Liver (tissue), 9 donors: ENCODE measurements around the gene WNK2. TPM values are rescaled to one million over a fixed set of nuclear protein-coding genes. Genes with fewer than 3 reads are reported as not detected.

Experiments used
- DNase-seq: peaks from one replicate; pipeline ENCODE4 v3.0.0-alpha.2; 2017; ENCODE audit warnings: low spot score
- H3K27ac ChIP-seq, 2 donors: one replicate each; pipeline ENCODE4 v1.7.0; 2013; ENCODE audit warnings: inconsistent platforms in 2 of 2, low read length in 2 of 2, control low read depth in 1 of 2, low read depth in 1 of 2, mild to moderate bottlenecking in 1 of 2
- H3K27me3 ChIP-seq, 4 donors: one replicate each; pipeline versions ENCODE4 v1.6.1 to v1.7.0; 2013; ENCODE audit warnings: low read length in 3 of 4, inconsistent platforms in 1 of 4, mild to moderate bottlenecking in 1 of 4, moderate library complexity in 1 of 4; ENCODE audit not compliant: control insufficient read depth in 4 of 4, insufficient read depth in 4 of 4
- H3K36me3 ChIP-seq, 4 donors: one replicate each; pipeline versions ENCODE4 v1.6.1 to v1.7.0; 2013; ENCODE audit warnings: low read length in 3 of 4, mild to moderate bottlenecking in 3 of 4, low read depth in 1 of 4, moderate library complexity in 1 of 4; ENCODE audit not compliant: control insufficient read depth in 4 of 4, insufficient read depth in 3 of 4
- H3K4me1 ChIP-seq, 4 donors: one replicate each; pipeline versions ENCODE4 v1.6.1 to v1.7.0; 2013; ENCODE audit warnings: low read length in 3 of 4, mild to moderate bottlenecking in 3 of 4, moderate library complexity in 1 of 4; ENCODE audit not compliant: control insufficient read depth in 4 of 4, insufficient read depth in 4 of 4
- H3K4me3 ChIP-seq, 3 donors: one replicate each; pipeline versions ENCODE4 v1.6.1 to v1.7.0; 2013; ENCODE audit warnings: low read length in 3 of 3, control low read depth in 1 of 3, low read depth in 1 of 3, mild to moderate bottlenecking in 1 of 3
- H3K9ac ChIP-seq, 2 donors: one replicate each; pipeline ENCODE4 v1.7.0; 2013; ENCODE audit warnings: low read length in 2 of 2, mild to moderate bottlenecking in 2 of 2, moderate library complexity in 2 of 2, control low read depth in 1 of 2, low read depth in 1 of 2
- H3K9me3 ChIP-seq, 4 donors: one replicate each; pipeline versions ENCODE4 v1.6.1 to v1.7.0; 2013; ENCODE audit warnings: low read length in 3 of 4; ENCODE audit not compliant: control insufficient read depth in 4 of 4
- EGR1 ChIP-seq, 2 donors: IDR thresholded peaks; 2 replicates each; pipeline ENCODE4 v1.6.1; 2016 to 2018; ENCODE audit warnings: antibody characterized with exemption in 2 of 2, low read depth in 2 of 2
- FOXA1 ChIP-seq: IDR thresholded peaks from 2 replicates; pipeline ENCODE4 v1.6.1; 2016; ENCODE audit warnings: antibody characterized with exemption
- HNF4A ChIP-seq, 2 donors: conservative IDR thresholded peaks; 2 replicates each; pipeline ENCODE4 v1.6.1; 2016; ENCODE audit warnings: antibody characterized with exemption in 2 of 2, mild to moderate bottlenecking in 2 of 2
- HNF4G ChIP-seq: IDR thresholded peaks from 2 replicates; pipeline ENCODE4 v1.6.1; 2016; ENCODE audit warnings: antibody characterized with exemption
- JUND ChIP-seq, 2 donors: IDR thresholded peaks; 2 replicates each; pipeline ENCODE4 v1.6.1; 2016; ENCODE audit warnings: antibody characterized with exemption in 2 of 2
- NR2F2 ChIP-seq: IDR thresholded peaks from 2 replicates; pipeline ENCODE4 v1.6.1; 2016; ENCODE audit warnings: antibody characterized with exemption
- RAD21 ChIP-seq, 2 donors: IDR thresholded peaks; 2 replicates each; pipeline ENCODE4 v1.6.1; 2016; ENCODE audit warnings: antibody characterized with exemption in 2 of 2, mild to moderate bottlenecking in 2 of 2
- RXRA ChIP-seq, 2 donors: IDR thresholded peaks; 2 replicates each; pipeline ENCODE4 v1.6.1; 2017 to 2018; ENCODE audit warnings: antibody characterized with exemption in 2 of 2, mild to moderate bottlenecking in 1 of 2
- TAF1 ChIP-seq: conservative IDR thresholded peaks from 2 replicates; pipeline ENCODE4 v1.6.1; 2016; ENCODE audit warnings: antibody characterized with exemption, mild to moderate bottlenecking
- YY1 ChIP-seq: IDR thresholded peaks from 2 replicates; pipeline ENCODE4 v1.6.1; 2016; ENCODE audit warnings: antibody characterized with exemption, mild to moderate bottlenecking
- WGBS: extraction: QIAGEN DNeasy Blood & Tissue Kit; methylation state at CpG from one replicate; pipeline ENCODE4 v1.1.7; 2013; 5-methylcytosine and 5-hydroxymethylcytosine counted together
- polyA plus RNA-seq, 2 donors: library from polyadenylated mRNA; stranded (reverse) in 1 of 2; unstranded in 1 of 2; fragments of 200-250 nt in 1 of 2; fragments of >200 nt in 1 of 2; fragmentation: Nextera tagmentation in 1 of 2; extraction: Ambion mirVana in 1 of 2; gene quantifications; one replicate each; pipeline versions ENCODE4 v1.2.1 to v1.2.3, GENCODE V29; 2013 to 2015
- total RNA-seq, 2 donors: library from RNA; depleted of rRNA; stranded (reverse); fragments of >200 nt; gene quantifications; one replicate each; pipeline ENCODE4 v1.2.3, GENCODE V29; 2014
- TF ChIP-seq, protein P1 (sequence below): fragments of 150-350 bp; IDR thresholded peaks from 2 replicates; pipeline ENCODE4 v1.5.1; 2017; ENCODE audit warnings: improper control_type of control experiment, low read depth, low read length; ENCODE audit not compliant: missing input control
- TF ChIP-seq, protein P2 (sequence below): IDR thresholded peaks from 2 replicates; pipeline ENCODE4 v1.6.1; 2016; ENCODE audit warnings: antibody characterized with exemption
- TF ChIP-seq, protein P3 (sequence below): IDR thresholded peaks from 2 replicates; pipeline ENCODE4 v1.6.1; 2016; ENCODE audit warnings: antibody characterized with exemption
- TF ChIP-seq, protein P4 (sequence below): IDR thresholded peaks from 2 replicates; pipeline ENCODE4 v1.6.1; 2016; ENCODE audit warnings: antibody characterized with exemption, mild to moderate bottlenecking
- TF ChIP-seq, protein P5 (sequence below): IDR thresholded peaks from 2 replicates; pipeline ENCODE4 v1.6.1; 2016; ENCODE audit warnings: antibody characterized with exemption
- donor health status: healthy.
- donor health status: healthy.
- donor health status: healthy.
- donor health status: healthy.
- donor health status: healthy.

Gene WNK2
- total and polyA plus RNA-seq, 4 donors, result 0.65 to 4.4 (median 1.7) TPM

DNA sequence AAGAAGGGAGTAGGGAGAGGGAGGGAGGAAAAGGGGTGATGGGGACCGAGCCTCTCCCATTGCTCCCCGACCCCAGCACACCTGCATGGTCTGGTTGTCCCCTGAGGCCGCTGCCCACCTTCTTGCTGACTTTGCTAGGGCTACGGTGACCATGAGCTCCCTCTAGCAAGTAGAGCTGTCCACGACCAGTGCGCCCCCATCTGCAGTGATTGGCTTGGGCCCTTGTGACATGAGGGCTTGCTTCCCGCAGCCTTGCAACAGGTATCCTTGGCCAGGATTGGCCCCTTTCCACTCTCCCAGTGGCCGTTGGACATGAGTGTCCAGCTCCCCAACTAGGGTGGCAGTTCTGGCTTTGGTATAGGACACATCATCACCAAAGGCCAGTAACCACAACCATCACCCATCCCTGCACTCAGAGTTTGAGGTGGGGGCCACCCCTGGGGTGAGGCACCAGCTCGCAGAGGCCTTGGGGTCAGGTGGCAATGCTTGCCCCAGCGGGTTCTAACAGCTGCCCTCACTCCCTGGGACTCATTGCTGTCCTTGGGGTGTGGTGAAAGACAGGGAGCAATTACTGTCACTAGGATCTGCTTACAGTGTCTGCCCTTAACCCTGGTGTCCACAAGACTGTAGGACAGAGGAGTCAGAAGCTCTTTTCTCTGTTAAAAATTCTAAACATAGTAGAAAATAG, 32.7 kb upstream of the WNK2 start:
- Histone ChIP-seq H3K9me3 (no peaks in the 10 kb centered on the region), H3K27me3 (no peaks in the 10 kb centered on the region), H3K9ac (no peak overlapping the region), H3K27ac (no peak overlapping the region), H3K4me1 (peaks cover 0 to 4% (median 0%) of the 10 kb centered on the region in 4 donors), H3K36me3 (no peaks in the 10 kb centered on the region), H3K4me3 (no peak overlapping the region)
- TF ChIP-seq, protein P1, sequence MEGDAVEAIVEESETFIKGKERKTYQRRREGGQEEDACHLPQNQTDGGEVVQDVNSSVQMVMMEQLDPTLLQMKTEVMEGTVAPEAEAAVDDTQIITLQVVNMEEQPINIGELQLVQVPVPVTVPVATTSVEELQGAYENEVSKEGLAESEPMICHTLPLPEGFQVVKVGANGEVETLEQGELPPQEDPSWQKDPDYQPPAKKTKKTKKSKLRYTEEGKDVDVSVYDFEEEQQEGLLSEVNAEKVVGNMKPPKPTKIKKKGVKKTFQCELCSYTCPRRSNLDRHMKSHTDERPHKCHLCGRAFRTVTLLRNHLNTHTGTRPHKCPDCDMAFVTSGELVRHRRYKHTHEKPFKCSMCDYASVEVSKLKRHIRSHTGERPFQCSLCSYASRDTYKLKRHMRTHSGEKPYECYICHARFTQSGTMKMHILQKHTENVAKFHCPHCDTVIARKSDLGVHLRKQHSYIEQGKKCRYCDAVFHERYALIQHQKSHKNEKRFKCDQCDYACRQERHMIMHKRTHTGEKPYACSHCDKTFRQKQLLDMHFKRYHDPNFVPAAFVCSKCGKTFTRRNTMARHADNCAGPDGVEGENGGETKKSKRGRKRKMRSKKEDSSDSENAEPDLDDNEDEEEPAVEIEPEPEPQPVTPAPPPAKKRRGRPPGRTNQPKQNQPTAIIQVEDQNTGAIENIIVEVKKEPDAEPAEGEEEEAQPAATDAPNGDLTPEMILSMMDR, result no peak
- TF ChIP-seq EGR1 (IDR thresholded peaks at IDR 0.05; ENCODE audit: low read depth in 2 of 2) (no peak), YY1 (no peak), FOXA1 (no peak), JUND (IDR thresholded peaks at IDR 0.05) (no peak), HNF4A (conservative IDR thresholded peaks at IDR 0.05) (no peak), HNF4G (no peak), NR2F2 (no peak), TAF1 (no peak), RAD21 (IDR thresholded peaks at IDR 0.05) (no peak)
- TF ChIP-seq, protein P2, sequence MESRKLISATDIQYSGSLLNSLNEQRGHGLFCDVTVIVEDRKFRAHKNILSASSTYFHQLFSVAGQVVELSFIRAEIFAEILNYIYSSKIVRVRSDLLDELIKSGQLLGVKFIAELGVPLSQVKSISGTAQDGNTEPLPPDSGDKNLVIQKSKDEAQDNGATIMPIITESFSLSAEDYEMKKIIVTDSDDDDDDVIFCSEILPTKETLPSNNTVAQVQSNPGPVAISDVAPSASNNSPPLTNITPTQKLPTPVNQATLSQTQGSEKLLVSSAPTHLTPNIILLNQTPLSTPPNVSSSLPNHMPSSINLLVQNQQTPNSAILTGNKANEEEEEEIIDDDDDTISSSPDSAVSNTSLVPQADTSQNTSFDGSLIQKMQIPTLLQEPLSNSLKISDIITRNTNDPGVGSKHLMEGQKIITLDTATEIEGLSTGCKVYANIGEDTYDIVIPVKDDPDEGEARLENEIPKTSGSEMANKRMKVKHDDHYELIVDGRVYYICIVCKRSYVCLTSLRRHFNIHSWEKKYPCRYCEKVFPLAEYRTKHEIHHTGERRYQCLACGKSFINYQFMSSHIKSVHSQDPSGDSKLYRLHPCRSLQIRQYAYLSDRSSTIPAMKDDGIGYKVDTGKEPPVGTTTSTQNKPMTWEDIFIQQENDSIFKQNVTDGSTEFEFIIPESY, result no peak
- TF ChIP-seq, protein P3, sequence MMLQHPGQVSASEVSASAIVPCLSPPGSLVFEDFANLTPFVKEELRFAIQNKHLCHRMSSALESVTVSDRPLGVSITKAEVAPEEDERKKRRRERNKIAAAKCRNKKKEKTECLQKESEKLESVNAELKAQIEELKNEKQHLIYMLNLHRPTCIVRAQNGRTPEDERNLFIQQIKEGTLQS, result no peak
- TF ChIP-seq, protein P4, sequence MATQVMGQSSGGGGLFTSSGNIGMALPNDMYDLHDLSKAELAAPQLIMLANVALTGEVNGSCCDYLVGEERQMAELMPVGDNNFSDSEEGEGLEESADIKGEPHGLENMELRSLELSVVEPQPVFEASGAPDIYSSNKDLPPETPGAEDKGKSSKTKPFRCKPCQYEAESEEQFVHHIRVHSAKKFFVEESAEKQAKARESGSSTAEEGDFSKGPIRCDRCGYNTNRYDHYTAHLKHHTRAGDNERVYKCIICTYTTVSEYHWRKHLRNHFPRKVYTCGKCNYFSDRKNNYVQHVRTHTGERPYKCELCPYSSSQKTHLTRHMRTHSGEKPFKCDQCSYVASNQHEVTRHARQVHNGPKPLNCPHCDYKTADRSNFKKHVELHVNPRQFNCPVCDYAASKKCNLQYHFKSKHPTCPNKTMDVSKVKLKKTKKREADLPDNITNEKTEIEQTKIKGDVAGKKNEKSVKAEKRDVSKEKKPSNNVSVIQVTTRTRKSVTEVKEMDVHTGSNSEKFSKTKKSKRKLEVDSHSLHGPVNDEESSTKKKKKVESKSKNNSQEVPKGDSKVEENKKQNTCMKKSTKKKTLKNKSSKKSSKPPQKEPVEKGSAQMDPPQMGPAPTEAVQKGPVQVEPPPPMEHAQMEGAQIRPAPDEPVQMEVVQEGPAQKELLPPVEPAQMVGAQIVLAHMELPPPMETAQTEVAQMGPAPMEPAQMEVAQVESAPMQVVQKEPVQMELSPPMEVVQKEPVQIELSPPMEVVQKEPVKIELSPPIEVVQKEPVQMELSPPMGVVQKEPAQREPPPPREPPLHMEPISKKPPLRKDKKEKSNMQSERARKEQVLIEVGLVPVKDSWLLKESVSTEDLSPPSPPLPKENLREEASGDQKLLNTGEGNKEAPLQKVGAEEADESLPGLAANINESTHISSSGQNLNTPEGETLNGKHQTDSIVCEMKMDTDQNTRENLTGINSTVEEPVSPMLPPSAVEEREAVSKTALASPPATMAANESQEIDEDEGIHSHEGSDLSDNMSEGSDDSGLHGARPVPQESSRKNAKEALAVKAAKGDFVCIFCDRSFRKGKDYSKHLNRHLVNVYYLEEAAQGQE, result no peak
- WGBS, result 94% methylated on average over 10 of the region's 10 CpGs
- DNase-seq, result no peak

DNA sequence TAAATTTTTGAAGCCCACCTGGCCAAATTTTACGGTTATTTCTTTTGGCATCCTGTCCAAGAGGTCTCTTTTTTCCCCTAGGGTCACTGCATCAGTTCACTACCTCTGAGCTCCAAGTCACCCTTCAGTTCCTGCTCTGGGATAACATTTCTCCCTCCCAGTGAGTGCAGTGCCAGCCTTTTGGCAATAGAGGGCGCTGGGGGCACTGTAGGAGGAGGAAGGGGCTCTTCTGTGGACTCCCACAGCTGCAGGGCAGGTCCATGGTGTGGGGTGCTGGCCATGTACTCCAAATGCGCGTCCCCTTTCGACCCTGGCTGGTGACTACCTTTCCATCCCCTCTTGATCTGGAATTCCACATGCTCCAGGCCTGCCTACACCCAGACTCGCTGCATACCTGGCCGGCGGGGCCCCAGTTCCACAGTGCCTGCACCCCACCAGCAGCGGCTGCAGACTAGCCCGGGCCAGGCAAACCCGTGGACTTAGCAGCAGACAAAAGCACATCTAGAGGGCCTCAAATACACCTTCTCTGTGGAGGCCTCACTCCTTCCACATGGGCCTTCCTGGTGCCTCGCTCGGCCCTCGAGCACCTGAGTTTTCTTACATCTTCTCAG, 29.5 kb upstream of the WNK2 start:
- peak in 1 of 2 donors; percentile 44 for TF ChIP-seq RAD21 (IDR thresholded peaks at IDR 0.05)
- TF ChIP-seq, protein P1, result peak; percentile 37
- TF ChIP-seq RXRA (IDR thresholded peaks at IDR 0.05), result no peak
- TF ChIP-seq, protein P5, sequence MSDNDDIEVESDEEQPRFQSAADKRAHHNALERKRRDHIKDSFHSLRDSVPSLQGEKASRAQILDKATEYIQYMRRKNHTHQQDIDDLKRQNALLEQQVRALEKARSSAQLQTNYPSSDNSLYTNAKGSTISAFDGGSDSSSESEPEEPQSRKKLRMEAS, result no peak
- TF ChIP-seq FOXA1, result no peak
- TF ChIP-seq HNF4A (conservative IDR thresholded peaks at IDR 0.05), result no peak
- no peak for TF ChIP-seq NR2F2
- no peak for DNase-seq
- Histone ChIP-seq H3K9ac (no peak overlapping the region), H3K4me1 (peaks cover 0 to 8% (median 0%) of the 10 kb centered on the region in 4 donors), H3K27me3 (no peaks in the 10 kb centered on the region), H3K36me3 (no peaks in the 10 kb centered on the region), H3K9me3 (no peaks in the 10 kb centered on the region), H3K27ac (no peak overlapping the region), H3K4me3 (no peak overlapping the region)
- 84% methylated on average over 14 of the region's 14 CpGs for WGBS
